K562 (cell line): ENCODE measurements around the gene EFCAB7. TPM values are rescaled to one million over a fixed set of nuclear protein-coding genes. Genes with fewer than 3 reads are reported as not detected.

ENCODE experiments used
- ATAC-seq: fragments of 200-7000 bp; cut with Tn5 transposase; 3 replicates; pipeline ENCODE4 v1.9.1; 2020; ENCODE audit warnings: moderate library complexity
- BruUV-seq: library from RNA; stranded (reverse); fragments of 400-500 nt; replicated peaks from 2 replicates; lab custom pipeline; 2021; lab: Mats Ljungman, UMichigan
- CTCF ChIA-PET: fragments of 300-600 bp; formaldehyde crosslinking; extraction: SDS; loops from one replicate; lab custom pipeline; 2021; ENCODE audit warnings: low intra/inter-chr PET ratio; lab: Yijun Ruan, JAX
- POLR2A ChIA-PET: fragments of 300-600, 350-650 bp; sonication (Branson Sonifier 250); formaldehyde crosslinking; extraction: SDS; loops from one replicate; lab custom pipeline; 2021; ENCODE audit warnings: antibody characterized with exemption, inconsistent platforms; lab: Yijun Ruan, JAX
- DNase-seq, 4 experiments: peaks; one replicate each; pipeline versions ENCODE4 v3.0.0 to v3.0.0-alpha.2; 2011 to 2018; ENCODE audit warnings: low spot score in 3 of 4, mixed read lengths in 3 of 4; ENCODE audit errors: extremely low read depth in 1 of 4
- FAIRE-seq: peaks from 2 replicates; lab custom pipeline; 2011; peaks lifted over from hg19 to GRCh38; lab: Jason Lieb, UNC
- H2AFZ ChIP-seq: 2 replicates; pipeline ENCODE4 v1.6.0; 2011; ENCODE audit warnings: low read depth, low read length, control low read depth, inconsistent platforms
- H3K27ac ChIP-seq: fragments of 200-600 bp; 3 replicates; pipeline ENCODE4 v1.8.0; 2011; ENCODE audit warnings: low read depth, mild to moderate bottlenecking, control low read depth, inconsistent platforms, low read length, moderate library complexity, mixed read lengths; ENCODE audit errors: extremely low read depth
- H3K27me3 ChIP-seq, 2 experiments: fragments of 300-600 bp in 1 of 2; 2 replicates in 1 of 2; 3 replicates in 1 of 2; pipeline versions ENCODE4 v1.6.0 to v1.8.0; 2011; ENCODE audit warnings: inconsistent platforms in 2 of 2, low read length in 2 of 2, mild to moderate bottlenecking in 1 of 2, mixed read lengths in 1 of 2, moderate library complexity in 1 of 2; ENCODE audit not compliant: control insufficient read depth in 2 of 2, insufficient read depth in 2 of 2
- H3K36me3 ChIP-seq: fragments of 300-600 bp; 3 replicates; pipeline ENCODE4 v1.8.0; 2011; ENCODE audit warnings: mild to moderate bottlenecking, low read length, inconsistent platforms; ENCODE audit not compliant: control insufficient read depth, insufficient read depth
- H3K4me1 ChIP-seq, 2 experiments: fragments of 200-600 bp in 1 of 2; replicated peaks in 1 of 2; 2 replicates in 1 of 2; 3 replicates in 1 of 2; pipeline versions ENCODE4 v1.5.1 to v1.8.0; 2011; ENCODE audit warnings: inconsistent platforms in 2 of 2, low read length in 2 of 2, mild to moderate bottlenecking in 1 of 2, mixed read lengths in 1 of 2, moderate library complexity in 1 of 2; ENCODE audit not compliant: control insufficient read depth in 2 of 2, insufficient read depth in 2 of 2
- H3K4me2 ChIP-seq: 2 replicates; pipeline ENCODE4 v1.6.1; 2011; ENCODE audit warnings: low read length, control low read depth, inconsistent platforms, mixed read lengths; ENCODE audit not compliant: insufficient read depth
- H3K4me3 ChIP-seq: fragments of 200-600 bp; sonication (generic), shearing (Covaris generic); 2 replicates; pipeline ENCODE4 v1.5.1; 2016; ENCODE audit warnings: control low read depth, inconsistent platforms
- H3K79me2 ChIP-seq: fragments of 200-600 bp; 3 replicates; pipeline ENCODE4 v1.8.0; 2011; ENCODE audit warnings: low read length, inconsistent platforms; ENCODE audit not compliant: control insufficient read depth, insufficient read depth
- H3K9ac ChIP-seq, 2 experiments: 2 replicates each; pipeline versions ENCODE4 v1.6.0 to v1.6.1; 2011; ENCODE audit warnings: low read depth in 2 of 2, low read length in 2 of 2, control low read depth in 1 of 2, inconsistent platforms in 1 of 2, mild to moderate bottlenecking in 1 of 2, mixed read lengths in 1 of 2; ENCODE audit not compliant: insufficient read depth in 1 of 2
- H3K9me1 ChIP-seq: one replicate; pipeline ENCODE4 v1.6.0; 2011; ENCODE audit warnings: inconsistent platforms, mild to moderate bottlenecking, low read length, moderate library complexity; ENCODE audit not compliant: control insufficient read depth, insufficient read depth
- H3K9me3 ChIP-seq: replicated peaks from 2 replicates; pipeline ENCODE4 v1.5.1; 2011; ENCODE audit warnings: low read depth, low read length, inconsistent platforms; ENCODE audit not compliant: control insufficient read depth, insufficient read depth
- H4K20me1 ChIP-seq: replicated peaks from 2 replicates; pipeline ENCODE4 v1.6.1; 2011; ENCODE audit warnings: low read length, inconsistent platforms, mixed read lengths; ENCODE audit not compliant: control insufficient read depth, insufficient read depth
- ZNF699 ChIP-seq: fragments of 250-450 bp; sonication (Bioruptor Pico); IDR thresholded peaks from 2 replicates; pipeline ENCODE4 v1.8.0; 2021; ENCODE audit warnings: mild to moderate bottlenecking, moderate library complexity; ENCODE audit not compliant: insufficient replicate concordance
- WGBS: fragments of 100-300 bp; shearing (Covaris generic); methylation state at CpG from one replicate; pipeline ENCODE4 v1.1.6; 2016; ENCODE audit warnings: low coverage, mixed read lengths; ENCODE audit not compliant: insufficient coverage; ENCODE audit errors: missing lambda C conversion rate; 5-methylcytosine and 5-hydroxymethylcytosine counted together
- in situ Hi-C: fragments of 300-500 bp; cut with MboI; formaldehyde crosslinking; loops from 4 replicates; pipeline ENCODE4 v1.15.0; 2018; ENCODE audit warnings: inconsistent platforms, mixed read lengths
- intact Hi-C: fragments of 100-400 bp; cut with micrococcal nuclease; formaldehyde crosslinking; loops from 2 replicates; pipeline ENCODE4 v1.14.2; 2022
- polyA plus RNA-seq, 8 experiments: library from polyadenylated mRNA; depleted of rRNA in 4 of 8; stranded (reverse) in 5 of 8; unstranded in 3 of 8; fragments of >200 nt; fragmentation: Nextera tagmentation in 2 of 8; fragmentation: Illumina TruSeq in 1 of 8; extraction: Ambion mirVana in 2 of 8; extraction: Trizol in 1 of 8; gene quantifications; 2 replicates each; pipeline versions ENCODE4 v1.2.1 to v1.2.3, GENCODE V29; 2011 to 2014; ENCODE audit warnings: inconsistent platforms in 1 of 8, missing spikeins in 1 of 8
- total RNA-seq, 7 experiments: library from RNA; depleted of rRNA in 6 of 7; stranded (reverse); fragments of >200 nt in 6 of 7; fragmentation: Illumina TruSeq in 2 of 7; extraction: Trizol in 2 of 7; gene quantifications; 2 replicates each; pipeline versions ENCODE4 v1.2.1 to v1.2.3, GENCODE V29; 2011 to 2021; ENCODE audit warnings: low replicate concordance in 1 of 7
- TF ChIP-seq, protein P1 (sequence below), 2 experiments: IDR thresholded peaks; 2 replicates each; pipeline ENCODE4 v1.6.1; 2011; ENCODE audit warnings: borderline replicate concordance in 1 of 2, control low read depth in 1 of 2, low read depth in 1 of 2, low read length in 1 of 2, mild to moderate bottlenecking in 1 of 2, mixed read lengths in 1 of 2, moderate library complexity in 1 of 2; ENCODE audit not compliant: insufficient read depth in 1 of 2, insufficient read length in 1 of 2, poor library complexity in 1 of 2, severe bottlenecking in 1 of 2; ENCODE audit errors: extremely low read depth in 1 of 2
- TF ChIP-seq, protein P2 (sequence below): fragments of 250-450 bp; sonication (Bioruptor Pico); IDR thresholded peaks from 2 replicates; pipeline ENCODE4 v1.5.0; 2020; ENCODE audit warnings: mild to moderate bottlenecking, borderline replicate concordance
- TF ChIP-seq, protein P3 (sequence below): sonication (generic); formaldehyde crosslinking; IDR thresholded peaks from 2 replicates; pipeline ENCODE4 v1.8.0; 2022; ENCODE audit warnings: missing genetic modification reagents, mild to moderate bottlenecking, moderate library complexity, borderline replicate concordance

The EFCAB7 gene
- total and polyA plus RNA-seq, 9 of the 15 experiments (the other 6 are each of a cell fraction or from before 2014, with no cell fraction given): 3.2 to 7.6 (median 5.7) TPM

DNA sequence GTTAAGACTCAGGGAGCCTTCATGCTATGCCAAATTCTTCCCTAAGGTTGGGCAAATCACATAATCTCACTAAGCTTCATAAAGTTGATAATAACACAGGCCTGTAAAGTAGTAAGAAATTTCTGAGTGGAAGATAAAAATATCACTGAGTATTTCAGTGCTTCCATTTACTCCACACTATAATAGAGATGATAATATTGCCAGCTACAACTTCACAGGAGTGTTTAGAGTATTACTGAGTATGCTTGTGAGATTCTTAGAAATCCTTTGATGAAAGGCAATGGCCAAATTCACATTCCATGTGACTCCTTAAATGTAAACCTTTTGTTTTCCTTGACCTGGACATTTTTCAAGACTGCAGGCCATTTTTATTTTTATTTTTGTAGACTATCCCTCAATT lies 10.7 kb upstream of the EFCAB7 start (continued):
- TF ChIP-seq, protein P1, sequence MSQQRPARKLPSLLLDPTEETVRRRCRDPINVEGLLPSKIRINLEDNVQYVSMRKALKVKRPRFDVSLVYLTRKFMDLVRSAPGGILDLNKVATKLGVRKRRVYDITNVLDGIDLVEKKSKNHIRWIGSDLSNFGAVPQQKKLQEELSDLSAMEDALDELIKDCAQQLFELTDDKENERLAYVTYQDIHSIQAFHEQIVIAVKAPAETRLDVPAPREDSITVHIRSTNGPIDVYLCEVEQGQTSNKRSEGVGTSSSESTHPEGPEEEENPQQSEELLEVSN (IDR thresholded peaks at IDR 0.05; ENCODE audit: borderline replicate concordance in 1 of 2, extremely low read depth in 1 of 2, insufficient read depth in 1 of 2, insufficient read length in 1 of 2, low read depth in 1 of 2, low read length in 1 of 2, poor library complexity in 1 of 2, severe bottlenecking in 1 of 2): no peak

DNA sequence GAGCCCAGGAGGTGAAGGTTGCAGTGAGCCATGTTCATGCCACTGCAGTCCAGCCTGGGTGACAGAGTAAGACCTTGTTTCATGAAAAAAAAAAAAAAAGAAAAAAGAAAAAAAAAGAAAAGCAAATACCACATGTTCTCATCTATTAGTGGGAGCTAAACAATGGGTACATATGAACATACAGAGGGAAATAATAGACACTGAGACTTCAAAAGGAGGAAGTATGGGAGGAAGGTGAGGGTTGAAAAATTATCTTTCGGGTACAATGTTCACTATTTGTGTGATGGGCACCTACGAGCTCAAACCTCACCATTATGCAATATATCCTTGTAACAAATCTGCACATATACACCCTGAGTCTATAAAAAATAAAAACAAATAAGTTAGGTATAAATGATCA lies 6.7 kb upstream of the EFCAB7 start:
- FAIRE-seq: peak; percentile 6
- H3K4me3 ChIP-seq: no peak overlapping the region
- no peak overlapping the region for H3K9ac ChIP-seq
- in situ Hi-C loops (no loop called here), intact Hi-C loops (no loop called here)
- no peak for ATAC-seq
- 0 out of 3 replicates have a peak, but pooled peaks cover 5% of the 10 kb centered on the region for H3K36me3 ChIP-seq
- H3K27ac ChIP-seq: no peak overlapping the region
- no peaks in the 10 kb centered on the region; a peak in 2 of 5 replicates for H3K4me1 ChIP-seq
- BruUV-seq: no TSS peak
- no peak overlapping the region for H2AFZ ChIP-seq
- H3K9me3 ChIP-seq: no peaks in the 10 kb centered on the region
- peaks cover 67% of the 10 kb centered on the region for H3K79me2 ChIP-seq
- CTCF ChIA-PET: no interaction called here
- WGBS: 92% methylated on average over 2 of the region's 2 CpGs
- DNase-seq: no peak
- TF ChIP-seq ZNF699 (CRISPR knock-in tag): no peak
- TF ChIP-seq, protein P2, sequence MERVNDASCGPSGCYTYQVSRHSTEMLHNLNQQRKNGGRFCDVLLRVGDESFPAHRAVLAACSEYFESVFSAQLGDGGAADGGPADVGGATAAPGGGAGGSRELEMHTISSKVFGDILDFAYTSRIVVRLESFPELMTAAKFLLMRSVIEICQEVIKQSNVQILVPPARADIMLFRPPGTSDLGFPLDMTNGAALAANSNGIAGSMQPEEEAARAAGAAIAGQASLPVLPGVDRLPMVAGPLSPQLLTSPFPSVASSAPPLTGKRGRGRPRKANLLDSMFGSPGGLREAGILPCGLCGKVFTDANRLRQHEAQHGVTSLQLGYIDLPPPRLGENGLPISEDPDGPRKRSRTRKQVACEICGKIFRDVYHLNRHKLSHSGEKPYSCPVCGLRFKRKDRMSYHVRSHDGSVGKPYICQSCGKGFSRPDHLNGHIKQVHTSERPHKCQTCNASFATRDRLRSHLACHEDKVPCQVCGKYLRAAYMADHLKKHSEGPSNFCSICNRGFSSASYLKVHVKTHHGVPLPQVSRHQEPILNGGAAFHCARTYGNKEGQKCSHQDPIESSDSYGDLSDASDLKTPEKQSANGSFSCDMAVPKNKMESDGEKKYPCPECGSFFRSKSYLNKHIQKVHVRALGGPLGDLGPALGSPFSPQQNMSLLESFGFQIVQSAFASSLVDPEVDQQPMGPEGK (CRISPR knock-in tag): no peak
- TF ChIP-seq, protein P3, sequence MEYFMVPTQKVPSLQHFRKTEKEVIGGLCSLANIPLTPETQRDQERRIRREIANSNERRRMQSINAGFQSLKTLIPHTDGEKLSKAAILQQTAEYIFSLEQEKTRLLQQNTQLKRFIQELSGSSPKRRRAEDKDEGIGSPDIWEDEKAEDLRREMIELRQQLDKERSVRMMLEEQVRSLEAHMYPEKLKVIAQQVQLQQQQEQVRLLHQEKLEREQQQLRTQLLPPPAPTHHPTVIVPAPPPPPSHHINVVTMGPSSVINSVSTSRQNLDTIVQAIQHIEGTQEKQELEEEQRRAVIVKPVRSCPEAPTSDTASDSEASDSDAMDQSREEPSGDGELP (CRISPR knock-in tag): no peak
- TF ChIP-seq, all 486 proteins: peak for 0
- Histone ChIP-seq H3K4me2 (no peak overlapping the region), H4K20me1 (no peaks in the 10 kb centered on the region), H3K9me1 (no peaks in the 10 kb centered on the region), H3K27me3 (no peaks in the 10 kb centered on the region)
- POLR2A ChIA-PET: interaction anchor here (0.6 kb wide), 1 partner anchor 45 kb away, joined by 3 read pairs; no protein-coding TSS in a partner anchor
